Right forelimb (tissue), 1 donor: ENCODE results near the gene BUB1B.

Experiments
- DNase-seq: peaks from one replicate; pipeline ENCODE4 v3.0.0-alpha.2; 2018

BUB1B gene

GRCh38 chr15:40257656-40258450, 97.0 kb downstream of the BUB1B start:
- no peak for DNase-seq

DNA sequence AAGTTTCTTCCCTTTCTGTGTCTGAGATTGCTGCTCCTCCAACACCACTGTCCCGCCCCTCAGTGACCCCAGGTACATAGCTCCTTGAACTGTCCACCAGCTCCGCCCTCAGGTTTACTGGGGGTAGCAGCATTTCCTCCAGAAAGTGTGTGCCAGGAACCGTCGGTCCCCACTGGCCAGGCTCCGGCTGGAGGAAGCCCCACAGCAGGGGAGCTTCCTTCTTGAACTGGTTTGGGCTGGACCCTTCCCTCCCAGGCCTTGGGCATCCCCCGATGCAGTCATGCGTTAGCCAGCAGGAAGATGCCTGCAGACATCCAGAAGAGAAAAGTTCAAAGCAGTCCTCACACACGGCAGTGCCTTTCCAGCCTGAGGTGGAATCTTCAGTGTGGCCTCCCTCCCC, 97.7 kb downstream of the BUB1B start:
- DNase-seq: no peak

DNA sequence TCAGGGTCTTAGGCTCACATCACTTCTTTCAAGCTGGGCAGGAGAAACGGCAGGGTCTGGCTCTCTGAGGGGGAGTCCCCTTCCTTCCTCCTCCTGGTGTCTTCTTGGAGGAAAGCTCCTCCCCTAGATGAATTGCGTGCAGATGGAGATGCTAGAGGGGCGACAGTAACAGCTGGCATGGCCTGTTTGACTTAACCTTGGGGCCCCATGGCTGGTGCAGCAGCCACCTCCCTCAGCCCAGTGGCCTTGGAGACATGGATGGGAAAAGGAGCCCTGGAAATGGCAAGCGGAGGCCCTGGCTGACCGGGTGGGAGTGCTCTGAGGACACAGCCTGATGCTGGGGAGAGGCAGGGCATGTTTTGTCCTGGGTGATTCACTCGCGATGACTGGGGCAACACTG, 98.2 kb downstream of the BUB1B start:
- DNase-seq: no peak

- no peak for DNase-seq
These were observed 102.3 kb downstream of the BUB1B start for GRCh38 chr15:40263024-40263754.

DNA sequence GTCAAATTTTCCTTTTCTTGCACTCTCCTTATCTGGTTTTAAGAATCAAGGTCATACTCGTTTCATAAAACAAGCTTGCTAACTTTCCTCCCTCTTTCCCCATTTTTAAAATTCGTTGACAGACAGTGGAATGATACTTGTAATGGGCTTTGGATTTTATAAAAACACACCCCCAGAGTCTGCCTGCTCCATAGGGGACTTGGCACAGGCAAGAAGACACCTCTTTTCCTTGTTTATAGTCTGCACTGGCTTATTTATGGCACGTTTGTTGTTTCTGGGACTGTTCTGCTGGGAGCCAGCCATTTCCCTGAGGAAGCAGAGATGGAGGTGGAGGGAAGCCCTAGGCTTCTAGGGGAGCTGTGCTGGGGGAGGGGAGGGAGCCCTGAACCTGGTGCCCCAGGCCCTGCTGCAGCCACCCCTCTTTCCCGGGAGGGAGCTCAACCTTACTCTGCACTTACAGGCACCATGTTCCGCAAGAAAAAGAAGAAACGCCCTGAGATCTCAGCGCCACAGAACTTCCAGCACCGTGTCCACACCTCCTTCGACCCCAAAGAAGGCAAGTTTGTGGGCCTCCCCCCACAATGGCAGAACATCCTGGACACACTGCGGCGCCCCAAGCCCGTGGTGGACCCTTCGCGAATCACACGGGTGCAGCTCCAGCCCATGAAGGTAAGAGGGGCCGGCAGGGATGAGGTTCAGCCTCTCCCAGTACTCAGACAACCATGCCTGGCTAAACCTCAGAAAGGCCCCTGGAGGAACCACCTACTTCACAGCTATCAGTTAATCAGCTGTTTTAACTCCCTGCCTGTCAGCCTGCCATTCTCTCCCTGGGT, 103.7 kb downstream of the BUB1B start:
- no peak for DNase-seq

GRCh38 chr15:40265355-40265754, 104.5 kb downstream of the BUB1B start:
- DNase-seq: no peak

- DNase-seq: no peak
These were observed 105.0 kb downstream of the BUB1B start for GRCh38 chr15:40265875-40266274.

GRCh38 chr15:40266828-40267304, 106.0 kb downstream of the BUB1B start:
- DNase-seq: no peak

DNA sequence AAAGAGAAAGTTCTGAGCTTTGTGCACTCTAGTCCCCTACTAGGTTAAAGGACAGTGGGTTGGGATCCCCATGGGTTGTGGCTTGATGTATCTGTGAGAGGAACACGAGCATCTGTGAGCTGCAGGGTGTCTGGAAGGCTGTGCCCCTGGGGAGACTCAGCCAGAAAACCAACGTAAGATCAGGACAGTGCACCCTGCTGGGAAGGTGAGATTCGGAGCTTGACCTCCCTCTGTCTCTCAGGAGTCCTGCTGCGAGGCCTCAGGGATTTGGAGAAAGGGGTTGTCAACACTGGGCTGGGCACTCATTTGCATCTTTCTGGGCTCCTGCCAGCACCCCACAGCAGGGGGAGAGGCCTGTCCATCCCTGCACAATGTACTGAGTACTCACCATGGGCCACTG, 106.8 kb downstream of the BUB1B start:
- no peak for DNase-seq

DNA sequence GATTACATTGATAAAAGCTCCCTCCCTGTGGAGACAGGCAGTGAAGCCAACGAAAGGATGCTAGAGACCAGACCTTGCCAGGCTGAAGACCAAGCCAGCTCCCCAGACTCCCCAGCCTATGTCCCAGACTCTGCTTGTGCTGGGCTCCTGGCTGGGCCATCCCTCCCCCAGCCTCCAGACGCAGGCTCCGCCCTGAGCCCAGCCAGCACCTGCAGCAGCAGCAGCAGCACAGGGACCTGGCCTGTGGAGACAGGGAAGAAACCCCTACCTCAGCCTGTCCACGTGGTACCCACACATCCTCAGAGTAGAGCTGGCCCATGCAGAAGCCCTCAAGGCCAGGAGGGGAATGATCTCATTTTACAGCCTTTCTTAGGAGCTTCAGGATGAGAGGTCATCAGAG, 108.7 kb downstream of the BUB1B start:
- DNase-seq: no peak

DNA sequence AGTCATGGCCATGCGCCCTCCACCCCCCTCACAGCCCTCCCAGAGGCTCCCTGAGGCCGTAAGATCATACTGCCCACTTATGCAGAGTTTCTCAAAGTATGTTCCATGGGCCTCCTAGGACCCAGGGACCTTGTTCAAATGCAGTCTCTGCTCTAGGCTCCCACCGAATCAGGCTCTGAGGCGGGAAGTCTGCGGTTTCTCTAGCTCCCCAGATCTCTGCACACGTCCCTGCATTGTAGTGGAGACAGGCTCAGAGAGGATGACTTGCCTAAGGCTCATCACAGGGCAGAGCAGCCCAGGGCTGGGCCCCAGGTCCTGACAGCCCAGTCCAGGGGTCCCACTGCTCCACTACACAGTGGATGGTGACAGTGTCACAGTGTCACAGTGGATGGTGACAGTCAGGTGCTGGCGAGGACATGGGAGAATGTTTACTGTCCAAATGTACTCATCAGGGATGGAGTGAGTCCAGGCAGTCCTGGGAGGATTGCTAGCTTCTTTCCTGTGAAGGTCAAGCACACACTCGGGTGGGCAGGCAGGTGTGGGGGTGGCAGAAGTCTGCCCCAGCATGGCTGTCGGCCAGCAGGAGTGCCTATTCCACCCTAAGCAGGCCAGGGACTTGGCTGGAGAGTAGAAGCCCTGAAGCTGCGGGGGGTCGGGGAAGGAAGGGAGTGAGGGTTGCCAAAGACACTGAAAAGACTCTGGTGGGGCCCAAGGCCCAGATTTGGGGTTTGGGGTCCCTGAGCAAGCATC, 109.6 kb downstream of the BUB1B start:
- no peak for DNase-seq
